ENCODE measurements around the gene SRSF9.

The SRSF9 gene

GRCh38 chr12:120413901-120414695, 55.5 kb downstream of the SRSF9 start:
- DNase-seq (ENCODE audit: low spot score), result no peak
- no peak for TF ChIP-seq CTCF (IDR thresholded peaks at IDR 0.05; ENCODE audit: borderline replicate concordance, control extremely low read depth, extremely low read depth, insufficient read depth, missing control alignments)
- in situ Hi-C loops (cut with MboI; ENCODE audit: low sequenced_read_pairs, unreplicated experiment), result no loop called here

GRCh38 chr12:120412421-120412820, 57.1 kb downstream of the SRSF9 start:
- in situ Hi-C loops (cut with MboI; ENCODE audit: low sequenced_read_pairs, unreplicated experiment), result no loop called here
- DNase-seq (ENCODE audit: low spot score), result no peak
- no peak for TF ChIP-seq CTCF (IDR thresholded peaks at IDR 0.05; ENCODE audit: borderline replicate concordance, control extremely low read depth, extremely low read depth, insufficient read depth, missing control alignments)
